Hematopoietic multipotent progenitor cell treated with erythropoietin and hydrocortisone succinate and interleukin-3 and kit ligand, for 6 days (in vitro differentiated cells): ENCODE data around the gene KRTAP1-4.
"Not testable (repeated sequence)": the region's sequence is repeated elsewhere in the genome, so short reads cannot be mapped to it uniquely, and the experiment has no call there.

ENCODE experiments used
- DNase-seq: peaks from one replicate; pipeline ENCODE4 v3.0.0-alpha.2; 2015

The KRTAP1-4 gene

DNA sequence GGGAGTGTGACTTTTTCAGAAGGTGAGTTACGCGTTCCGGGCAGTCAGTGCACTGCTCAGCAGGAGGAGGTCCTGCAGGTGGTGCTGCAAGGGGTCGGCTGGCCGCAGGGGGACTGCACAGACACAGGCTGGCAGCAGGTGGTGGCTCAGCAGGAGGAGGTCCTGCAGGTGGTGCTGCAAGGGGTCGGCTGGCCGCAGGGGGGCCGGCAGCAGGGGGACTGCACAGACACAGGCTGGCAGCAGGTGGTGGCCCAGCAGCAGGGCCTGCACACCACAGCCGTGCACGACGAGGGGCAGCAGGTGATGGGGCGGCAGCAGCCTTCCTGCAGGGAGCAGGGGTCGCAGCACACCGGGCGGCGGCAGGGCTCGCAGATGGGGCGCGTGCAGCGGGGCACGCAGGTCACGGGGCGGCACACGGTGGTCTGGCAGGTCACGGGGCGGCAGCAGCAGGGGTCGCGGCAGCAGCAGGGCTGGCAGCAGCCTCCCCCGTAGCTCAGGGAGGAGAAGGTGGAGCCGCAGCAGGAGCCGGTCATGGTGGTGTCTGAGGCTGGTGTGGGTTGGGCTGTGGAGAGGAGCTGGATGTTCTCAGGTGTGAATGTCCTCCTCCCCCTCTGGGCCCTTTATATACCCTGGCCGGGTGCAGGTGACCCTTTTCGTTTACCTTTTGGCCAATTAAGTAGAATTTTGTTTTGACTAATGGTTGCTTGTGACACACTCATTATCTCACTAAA lies 16.9 kb upstream of the KRTAP1-4 start, which contains the start of gene KRTAP2-1:
TSS of gene KRTAP2-1 (minus strand) at position 582 of the 731 bp plus-strand sequence. CDS start at position 533, 49 bp downstream.
- DNase-seq, result not testable (repeated sequence)

DNA sequence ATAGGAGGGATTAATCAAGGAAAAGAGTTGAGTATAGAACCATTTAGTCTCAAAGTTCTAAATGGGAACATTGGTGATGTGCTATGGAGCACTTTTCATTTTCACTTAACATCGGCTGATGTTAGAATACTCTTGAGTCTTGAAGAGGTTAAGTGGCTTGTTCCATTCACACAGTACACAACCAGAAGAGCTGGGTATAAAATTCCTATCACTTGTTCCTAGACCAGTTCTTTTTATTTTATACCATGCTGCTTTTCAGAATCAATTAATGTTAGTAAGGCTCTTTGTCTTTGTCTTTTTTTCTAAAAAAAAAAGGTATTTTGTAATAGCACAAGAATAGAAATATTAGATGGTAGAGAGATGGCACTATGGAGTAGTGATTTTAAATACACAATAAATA lies 13.0 kb upstream of the KRTAP1-4 start:
- DNase-seq, result no peak

DNA sequence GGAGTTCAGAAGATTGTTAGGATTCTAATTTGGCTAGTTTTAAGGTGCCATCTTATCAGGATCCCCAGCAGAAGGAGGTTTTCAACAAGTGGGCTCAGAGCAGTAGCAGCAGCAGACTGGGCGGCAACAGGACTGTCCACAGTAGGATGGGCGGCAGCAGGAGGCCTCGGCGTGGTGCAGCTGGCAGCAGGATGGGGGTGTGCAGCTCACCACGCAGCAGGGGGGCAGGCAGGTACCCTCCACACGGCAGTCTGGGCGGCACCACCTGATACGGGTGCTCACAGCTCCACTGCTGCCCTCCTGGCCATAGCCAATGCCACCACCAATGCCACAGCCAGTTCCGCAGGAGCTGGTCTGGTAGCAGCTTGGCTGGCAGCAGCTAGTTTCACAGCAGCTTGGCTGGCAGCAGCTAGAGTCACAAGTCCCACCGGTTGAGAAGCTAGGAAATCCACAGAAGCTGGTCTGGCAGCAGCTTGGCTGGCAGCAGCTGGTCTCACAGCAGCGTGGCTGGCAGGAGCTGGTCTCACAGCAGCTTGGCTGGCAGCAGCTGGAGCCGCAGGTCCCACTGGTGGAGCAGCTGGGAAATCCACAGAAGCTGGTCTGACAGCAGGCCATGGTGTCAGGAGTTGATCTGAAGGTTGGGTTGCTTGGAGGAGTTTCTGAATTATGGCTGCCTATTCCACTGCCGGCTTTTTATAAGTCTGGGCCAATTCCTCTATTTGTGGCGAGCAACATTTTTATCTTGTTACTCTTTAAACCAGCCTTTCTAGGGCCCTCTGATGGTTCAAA lies 11.0 kb upstream of the KRTAP1-4 start, which contains the start of gene KRTAP1-1:
TSS of gene KRTAP1-1 (minus strand) at position 668 of the 789 bp plus-strand sequence. CDS start at position 615, 53 bp downstream.
- DNase-seq, result not testable (repeated sequence)

DNA sequence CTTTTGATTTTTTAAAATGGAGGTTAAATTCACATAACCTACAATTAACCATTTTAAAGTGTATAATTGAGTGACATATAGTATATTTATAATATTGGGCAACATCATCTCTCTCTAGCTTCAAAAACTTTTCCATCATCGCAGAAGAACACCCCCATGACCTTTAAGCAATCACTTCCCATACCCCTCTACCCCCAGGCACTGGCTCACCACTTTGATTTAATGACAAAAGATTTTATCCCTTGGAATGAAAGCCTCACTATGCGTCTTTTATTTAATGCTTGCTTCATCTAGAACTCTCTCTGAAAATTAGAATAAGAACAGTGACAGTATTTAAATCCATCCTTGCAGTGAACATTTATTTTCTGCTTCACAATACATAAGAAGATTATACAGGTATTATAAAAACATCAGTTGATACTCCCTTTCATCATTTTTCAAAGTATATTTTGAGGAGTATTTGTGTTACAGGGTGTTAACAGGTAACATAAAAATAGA lies 7.9 kb upstream of the KRTAP1-4 start:
- no peak for DNase-seq

DNA sequence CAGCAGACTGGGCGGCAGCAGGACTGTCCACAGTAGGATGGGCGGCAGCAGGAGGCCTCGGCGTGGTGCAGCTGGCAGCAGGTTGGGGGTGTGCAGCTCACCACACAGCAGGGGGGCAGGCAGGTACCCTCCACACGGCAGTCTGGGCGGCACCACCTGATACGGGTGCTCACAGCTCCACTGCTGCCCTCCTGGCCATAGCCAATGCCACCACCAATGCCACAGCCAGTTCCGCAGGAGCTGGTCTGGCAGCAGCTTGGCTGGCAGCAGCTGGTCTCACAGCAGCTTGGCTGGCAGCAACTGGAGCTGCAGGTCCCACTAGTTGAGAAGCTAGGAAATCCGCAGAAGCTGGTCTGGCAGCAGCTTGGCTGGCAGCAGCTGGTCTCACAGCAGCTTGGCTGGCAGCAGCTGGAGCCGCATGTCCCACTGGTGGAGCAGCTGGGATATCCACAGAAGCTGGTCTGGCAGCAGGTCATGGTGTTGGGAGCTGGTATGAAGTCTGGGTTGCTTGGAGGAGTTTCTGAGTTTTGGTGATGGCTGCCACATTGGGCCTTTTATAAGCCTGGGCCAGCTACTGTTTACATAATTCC lies 4.4 kb upstream of the KRTAP1-4 start, which contains the start of gene KRTAP1-3:
TSS of gene KRTAP1-3 (minus strand) at position 529 of the 590 bp plus-strand sequence. CDS start at position 476, 53 bp downstream.
- DNase-seq, result not testable (repeated sequence)

DNA sequence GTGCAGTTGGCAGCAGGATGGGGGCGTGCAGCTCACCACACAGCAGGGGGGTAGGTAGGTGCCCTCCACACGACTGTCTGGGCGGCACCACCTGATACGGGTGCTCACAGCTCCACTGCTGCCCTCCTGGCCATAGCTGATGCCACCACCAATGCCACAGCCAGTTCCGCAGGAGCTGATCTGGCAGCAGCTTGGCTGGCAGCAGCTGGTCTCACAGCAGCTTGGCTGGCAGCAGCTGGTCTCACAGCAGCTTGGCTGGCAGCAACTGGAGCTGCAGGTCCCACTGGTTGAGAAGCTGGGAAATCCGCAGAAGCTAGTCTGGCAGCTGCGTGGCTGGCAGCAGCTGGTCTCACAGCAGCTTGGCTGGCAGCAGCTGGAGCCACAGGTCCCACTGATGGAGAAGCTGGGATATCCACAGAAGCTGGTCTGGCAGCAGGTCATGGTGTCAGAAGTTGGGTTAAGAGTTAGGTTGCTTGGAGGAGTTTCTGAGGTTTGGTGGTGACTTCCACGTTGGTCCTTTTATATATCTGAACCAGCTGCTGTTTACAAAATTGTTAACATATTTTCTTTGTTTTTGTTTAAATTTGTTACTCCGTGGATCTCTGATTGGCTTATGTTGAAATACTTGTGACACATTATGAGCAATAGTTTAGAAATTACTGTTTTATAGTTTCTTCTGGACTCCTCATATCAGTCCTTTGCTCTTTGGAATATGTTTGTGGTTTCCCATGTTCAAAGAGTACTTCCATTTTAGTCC lies 3.1 kb downstream of the KRTAP1-4 start, which contains the start of gene KRTAP1-5:
TSS of gene KRTAP1-5 (minus strand) at position 494 of the 757 bp plus-strand sequence. CDS start at position 441, 53 bp downstream.
- DNase-seq, result no peak

DNA sequence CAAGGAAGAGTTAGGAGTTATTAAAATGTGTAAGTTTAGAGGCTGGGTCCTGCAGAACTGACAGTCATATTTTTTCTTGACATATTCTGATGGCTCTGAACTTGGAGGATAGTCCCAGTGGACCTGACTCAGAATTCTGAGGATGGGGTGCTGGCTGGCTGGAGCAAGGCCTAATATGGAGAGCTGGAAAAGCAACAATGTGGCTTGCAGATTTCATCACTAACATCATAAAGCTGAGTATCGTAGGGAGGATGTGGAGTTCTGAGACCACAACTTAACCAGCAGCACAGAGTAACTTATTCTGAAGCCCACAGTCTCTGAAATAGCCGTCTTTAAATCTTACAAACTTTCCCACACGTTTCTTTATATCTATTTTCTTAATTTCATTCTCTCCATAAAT lies 5.3 kb downstream of the KRTAP1-4 start:
- no peak for DNase-seq

DNA sequence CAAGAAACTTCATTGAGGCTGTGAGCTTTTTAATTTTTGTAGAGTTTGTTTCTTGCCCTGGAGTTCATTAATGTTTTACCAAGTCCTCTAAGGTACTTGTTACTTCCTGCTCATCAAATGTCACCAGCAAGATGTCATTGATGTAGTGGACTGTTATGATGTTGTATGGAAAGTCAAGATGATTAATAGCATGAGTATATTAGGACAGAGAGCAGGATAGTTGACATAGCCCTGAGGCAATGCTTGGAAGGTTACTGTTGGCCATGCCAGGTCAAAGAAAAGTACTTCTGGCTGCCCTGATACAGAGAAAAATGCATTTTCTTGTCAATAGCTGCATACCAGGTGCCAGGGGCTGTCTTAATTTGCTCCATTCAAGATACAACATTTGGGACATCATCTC lies 9.7 kb downstream of the KRTAP1-4 start:
- DNase-seq, result no peak

DNA sequence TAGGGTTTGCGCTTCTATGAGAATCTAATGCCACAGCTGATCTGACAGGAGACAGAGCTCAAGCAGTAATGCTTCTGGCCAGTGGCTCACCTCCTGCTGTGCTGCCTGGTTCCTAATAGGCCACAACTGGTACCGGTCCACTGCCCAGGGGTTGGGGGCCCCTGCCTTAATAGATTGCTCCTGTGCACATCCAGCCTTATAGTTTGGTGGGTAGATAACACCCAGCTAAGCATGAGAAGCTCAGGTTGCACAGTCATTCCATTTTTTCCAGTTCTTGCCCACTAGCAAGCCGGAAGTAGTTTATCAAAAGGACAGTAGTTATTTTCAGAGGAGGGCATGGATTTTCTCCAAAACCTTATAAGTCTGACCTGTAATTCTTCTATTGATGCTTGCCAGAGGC lies 10.6 kb downstream of the KRTAP1-4 start:
- DNase-seq, result no peak

DNA sequence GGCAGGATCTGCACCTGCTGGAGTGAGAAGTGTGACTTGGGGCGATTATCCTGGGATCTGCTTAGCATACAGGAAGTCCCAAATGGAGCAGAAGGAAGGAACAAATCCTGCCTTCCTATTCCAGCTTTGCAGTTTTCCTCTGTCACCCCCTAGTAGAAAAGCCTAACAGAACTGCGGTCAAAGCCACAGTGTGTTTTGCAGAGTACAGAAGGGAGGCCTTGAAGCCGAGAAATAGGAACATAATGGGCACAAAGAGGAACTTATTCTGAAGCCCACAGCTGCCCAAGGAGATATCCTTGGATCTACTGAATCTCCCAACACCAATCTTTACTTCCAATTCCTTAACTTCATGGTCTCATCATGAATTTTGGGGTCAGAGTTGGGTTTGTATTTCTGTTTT lies 11.5 kb downstream of the KRTAP1-4 start:
- no peak for DNase-seq

DNA sequence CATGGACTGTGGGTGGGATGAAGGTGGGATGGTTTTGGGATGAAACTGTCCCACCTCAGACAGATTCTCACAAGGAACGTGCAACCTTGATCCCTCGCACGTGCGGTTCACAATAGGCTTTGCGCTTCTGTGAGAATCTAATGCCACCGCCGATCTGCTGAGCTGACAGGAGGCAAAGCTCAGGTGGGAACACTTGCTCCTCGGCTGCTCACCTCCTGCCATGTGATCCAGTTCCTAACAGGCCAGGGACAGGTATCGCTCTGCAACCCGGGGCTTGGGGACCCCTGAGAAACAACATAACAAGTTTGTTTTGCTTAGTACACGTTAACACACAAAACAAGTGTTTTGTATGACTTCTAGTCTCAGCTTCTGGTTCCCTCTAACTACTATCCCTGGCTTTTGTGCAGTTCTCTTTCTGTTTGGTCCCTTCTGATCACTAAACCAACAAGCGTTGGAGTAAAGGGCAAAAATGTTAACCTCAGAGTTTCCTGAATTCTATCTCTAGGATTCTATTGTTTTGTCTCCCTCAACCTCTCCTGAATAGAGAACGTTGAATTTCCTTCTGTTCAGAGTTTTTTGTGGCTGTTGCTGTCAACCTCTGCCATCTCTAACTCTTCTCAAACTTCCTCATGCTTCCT lies 13.3 kb downstream of the KRTAP1-4 start:
- no peak for DNase-seq

DNA sequence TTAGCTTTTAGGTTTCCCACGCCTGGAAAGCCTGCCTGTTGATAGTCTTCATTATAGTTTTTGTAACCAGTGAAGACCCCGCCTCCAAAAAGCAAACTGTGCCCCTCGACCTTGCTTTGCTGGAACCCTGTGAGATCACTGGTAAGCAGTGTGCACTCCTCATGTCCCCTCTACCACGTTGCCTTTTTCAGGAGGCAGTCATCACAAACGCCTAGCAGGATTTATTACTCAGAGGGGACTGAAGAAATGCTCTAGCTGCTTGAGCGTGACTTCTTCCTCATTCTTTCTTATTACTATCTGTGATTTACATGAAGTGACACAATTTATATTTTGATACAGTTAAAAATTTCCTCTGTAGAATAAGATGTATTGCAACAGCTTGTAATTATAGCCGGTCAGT lies 14.5 kb downstream of the KRTAP1-4 start:
- no peak for DNase-seq

DNA sequence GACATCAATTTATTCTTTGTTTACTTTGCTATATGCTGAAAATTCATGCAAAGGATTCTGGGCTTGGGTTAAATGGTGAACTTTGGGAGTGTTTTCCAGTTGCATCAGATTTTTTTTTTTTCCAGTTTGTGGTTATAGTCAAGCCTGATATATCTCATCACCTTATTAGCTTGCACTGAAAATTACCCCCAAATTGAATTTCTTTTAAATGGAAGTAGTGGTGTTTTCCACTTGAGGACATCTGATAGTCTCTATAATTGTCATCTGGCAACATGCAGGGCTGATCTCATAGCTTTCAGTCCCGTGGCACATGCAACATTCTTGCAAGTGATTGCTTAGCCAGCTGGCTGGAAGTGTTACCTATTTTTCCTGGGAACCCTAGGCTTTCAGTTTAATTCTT lies 16.4 kb downstream of the KRTAP1-4 start:
- no peak for DNase-seq

DNA sequence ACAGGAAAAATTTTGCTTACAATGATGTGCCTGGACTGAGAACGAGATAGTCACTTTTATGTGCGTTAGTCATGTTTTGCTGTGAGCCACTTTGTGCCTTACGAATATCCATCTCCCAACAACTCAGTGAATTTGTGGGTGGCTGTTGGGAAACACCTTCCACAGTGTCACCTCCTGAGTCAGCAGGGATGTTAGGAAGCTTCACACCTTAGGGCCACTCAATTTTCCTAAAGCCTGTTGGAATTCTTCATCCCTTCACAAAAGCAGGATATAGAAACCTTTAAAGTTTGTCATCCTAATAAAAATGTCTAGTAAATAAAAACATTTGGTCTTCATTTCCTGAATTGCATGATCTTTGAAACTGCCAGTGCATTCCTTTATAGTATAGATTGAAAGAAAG lies 16.8 kb downstream of the KRTAP1-4 start:
- no peak for DNase-seq

DNA sequence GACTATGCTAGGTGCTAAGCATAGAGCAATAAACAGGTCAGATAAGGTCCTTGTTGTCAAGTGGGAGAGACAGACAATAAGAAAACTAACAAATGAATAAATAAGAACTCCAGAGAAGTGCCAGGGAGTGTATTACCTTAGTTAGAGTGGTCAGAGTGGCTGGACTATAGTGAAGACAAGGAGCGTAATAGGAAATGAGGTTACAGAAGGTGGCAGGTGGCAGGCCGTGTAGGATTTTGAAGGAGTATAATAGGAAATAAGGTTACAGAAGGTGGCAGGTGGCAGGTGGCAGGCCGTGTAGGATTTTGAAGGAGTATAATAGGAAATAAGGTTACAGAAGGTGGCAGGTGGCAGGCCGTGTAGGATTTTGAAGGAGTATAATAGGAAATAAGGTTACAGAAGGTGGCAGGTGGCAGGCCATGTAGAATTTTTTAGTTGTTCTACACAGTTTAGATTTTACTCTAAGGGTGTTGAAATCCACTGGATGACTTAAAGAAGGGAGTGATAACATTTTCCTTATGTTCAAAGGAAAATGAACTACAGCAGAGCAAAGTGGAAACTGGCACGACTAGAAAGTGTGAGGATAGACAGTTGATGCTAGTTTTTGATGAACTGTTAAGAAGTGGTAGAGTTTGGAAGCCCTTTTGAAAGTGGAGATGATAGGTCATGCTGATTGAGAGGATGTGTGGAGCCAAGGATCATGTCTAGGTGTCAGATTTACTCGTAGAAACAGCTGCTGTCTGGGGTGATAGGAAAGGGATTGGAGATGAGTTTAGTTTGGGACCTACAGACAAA lies 17.5 kb downstream of the KRTAP1-4 start:
- DNase-seq, result no peak

DNA sequence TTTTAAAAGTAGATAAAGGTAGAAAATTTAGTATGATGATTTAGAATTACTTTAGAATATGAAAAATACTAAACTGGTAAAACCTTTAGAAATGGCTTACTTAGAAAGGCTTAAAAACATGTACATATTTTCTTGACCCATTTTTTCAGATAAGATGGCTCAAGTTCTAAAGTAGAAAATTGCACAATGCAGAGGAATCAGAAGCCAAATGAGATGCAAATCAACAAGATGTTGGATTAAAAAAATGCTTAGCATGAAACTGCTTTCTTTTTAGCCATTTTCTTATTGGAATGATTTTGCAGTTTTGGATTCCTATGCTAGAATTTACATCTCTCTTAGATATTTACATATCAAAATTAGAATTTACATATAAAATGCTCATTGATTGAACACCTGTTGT lies 19.6 kb downstream of the KRTAP1-4 start:
- no peak for DNase-seq

DNA sequence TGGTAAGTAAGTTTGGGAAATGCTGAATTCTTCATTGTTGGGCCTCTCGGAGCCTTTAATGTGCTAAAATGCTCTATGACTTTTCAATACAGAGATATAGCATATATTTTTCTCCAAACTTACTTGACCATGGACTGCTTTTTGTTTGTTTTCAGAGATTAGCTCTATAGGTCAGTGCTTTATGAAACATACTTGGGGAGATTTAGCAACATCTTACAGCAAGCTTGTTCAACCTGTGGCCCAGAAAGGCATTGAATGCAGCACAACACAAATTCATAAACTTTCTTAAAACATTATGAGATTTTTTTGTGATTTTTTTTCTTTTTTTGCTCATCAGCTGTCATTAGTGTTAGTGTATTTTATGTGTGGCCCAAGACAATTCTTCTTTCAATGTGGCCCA lies 20.1 kb downstream of the KRTAP1-4 start:
- DNase-seq, result no peak

DNA sequence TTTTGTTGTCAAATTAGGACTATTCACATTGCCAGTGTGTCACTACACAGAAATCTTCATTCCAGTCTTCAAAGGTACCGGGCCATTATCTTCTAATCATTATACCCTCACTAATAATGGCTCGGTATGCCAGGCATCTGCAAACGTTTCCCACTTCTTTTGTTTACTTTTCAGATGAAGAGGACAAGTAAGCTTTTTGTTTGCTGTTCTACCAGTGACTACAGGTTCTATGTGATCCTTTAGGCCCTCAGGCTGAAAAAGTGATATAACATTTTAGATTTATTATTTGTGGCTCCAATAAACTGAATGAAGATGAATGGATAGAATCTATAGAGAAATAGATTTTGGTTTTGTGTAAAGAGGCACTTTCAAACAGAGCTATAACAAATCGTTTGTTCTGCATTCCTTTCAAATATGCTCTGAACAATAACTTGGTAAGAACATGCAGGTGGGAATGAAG lies 20.7 kb downstream of the KRTAP1-4 start:
- DNase-seq, result no peak

DNA sequence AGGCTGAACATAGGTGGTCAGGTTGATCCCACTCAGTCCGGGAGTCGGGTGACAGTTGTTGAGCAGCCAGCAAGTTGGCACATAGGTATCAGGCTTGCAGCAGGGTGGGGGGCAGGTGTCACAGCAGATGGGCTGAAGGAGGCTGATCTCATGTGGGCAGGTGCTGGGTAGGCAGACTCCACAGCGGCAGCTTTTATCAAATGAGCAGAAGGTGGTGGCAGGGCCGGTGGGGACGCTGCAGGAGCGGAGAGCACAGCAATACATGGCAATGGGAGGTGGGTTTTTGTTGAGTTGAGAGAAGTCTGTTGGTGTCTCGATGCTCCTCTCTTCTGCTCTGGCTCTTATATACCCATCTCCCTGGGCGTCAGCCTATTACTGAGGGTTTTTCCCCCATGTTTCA lies 21.2 kb downstream of the KRTAP1-4 start, which contains the start of gene KRTAP3-1:
TSS of gene KRTAP3-1 (minus strand) at position 318 of the 400 bp plus-strand sequence. CDS start at position 264, 54 bp downstream.
- no peak for DNase-seq

DNA sequence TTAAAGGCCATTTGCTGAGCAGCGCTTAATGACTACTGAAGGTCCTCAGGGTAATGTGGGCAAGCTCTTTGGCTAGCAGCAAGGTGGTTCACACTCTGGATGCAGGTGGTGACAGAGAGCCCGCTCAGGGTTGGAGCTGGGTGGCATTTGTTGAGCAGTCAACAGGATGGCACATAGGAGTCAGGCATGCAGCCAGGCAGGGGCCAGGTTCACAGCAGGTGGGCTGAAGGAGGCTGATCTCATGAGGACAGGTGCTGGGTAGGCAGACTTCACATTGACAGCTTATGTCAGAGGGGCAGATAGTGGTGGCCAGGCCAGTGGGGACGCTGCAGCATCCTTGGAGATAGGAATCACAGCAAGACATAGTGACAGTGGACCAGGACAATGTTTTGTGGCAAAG lies 25.6 kb downstream of the KRTAP1-4 start:
- no peak for DNase-seq

DNA sequence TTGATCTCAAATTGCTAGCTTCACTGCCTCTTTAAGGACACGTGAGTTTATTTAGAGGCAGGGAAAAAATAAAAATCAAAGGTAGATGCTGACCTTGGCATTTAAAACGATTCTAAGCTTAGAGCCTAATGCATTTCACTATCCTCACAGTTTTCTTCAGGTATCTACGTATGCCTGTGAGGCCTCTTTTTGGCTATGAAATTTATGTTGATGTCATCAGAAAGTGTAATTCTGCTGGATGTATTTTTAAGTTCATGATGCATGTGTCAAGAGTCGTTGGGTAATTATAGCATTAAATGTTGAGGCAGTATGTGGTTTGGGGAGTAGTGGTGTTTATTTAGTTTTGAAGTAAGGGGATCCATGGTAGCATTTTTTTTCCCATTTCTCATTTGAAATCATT lies 26.1 kb downstream of the KRTAP1-4 start:
- no peak for DNase-seq
